BJ (cell line): Measurements from ENCODE around the gene NF1. TPM values are rescaled to one million over a fixed set of nuclear protein-coding genes. Genes with fewer than 3 reads are reported as not detected.
"Not testable (repeated sequence)": the region's sequence is repeated elsewhere in the genome, so short reads cannot be mapped to it uniquely, and the experiment has no call there.

Source experiments
- CTCF ChIA-PET: fragments of 350-600 bp; formaldehyde crosslinking; extraction: SDS; loops from one replicate; lab custom pipeline; 2021; ENCODE audit warnings: antibody characterized with exemption, inconsistent platforms; lab: Yijun Ruan, JAX
- POLR2A ChIA-PET: fragments of 300-600 bp; sonication (Branson Sonifier 250); formaldehyde crosslinking; extraction: SDS; loops from one replicate; lab custom pipeline; 2021; ENCODE audit warnings: antibody characterized with exemption; lab: Charles Lee
- DNase-seq: peaks from one replicate; pipeline ENCODE4 v3.0.0-alpha.2; 2011; ENCODE audit warnings: low read depth
- H3K27me3 ChIP-seq: 2 replicates; pipeline ENCODE4 v1.6.0; 2011; ENCODE audit warnings: low read length; ENCODE audit not compliant: control insufficient read depth, insufficient read depth
- H3K36me3 ChIP-seq: 2 replicates; pipeline ENCODE4 v1.5.1; 2011; ENCODE audit warnings: low read length; ENCODE audit not compliant: control insufficient read depth, insufficient read depth
- H3K4me3 ChIP-seq: 2 replicates; pipeline ENCODE4 v1.5.1; 2011; ENCODE audit warnings: low read depth, mild to moderate bottlenecking, control low read depth, low read length
- CTCF ChIP-seq: IDR thresholded peaks from 2 replicates; pipeline ENCODE4 v1.5.1; 2011; ENCODE audit warnings: low read depth, mild to moderate bottlenecking, control low read depth, inconsistent platforms, low read length, moderate library complexity; ENCODE audit not compliant: insufficient read depth
- polyA plus RNA-seq: library from polyadenylated mRNA; depleted of rRNA; stranded (reverse); fragments of >200 nt; gene quantifications from 2 replicates; pipeline ENCODE4 v1.2.3, GENCODE V29; 2011

The NF1 gene
- polyA plus RNA-seq, 1 experiment: 29.3 TPM

GRCh38 chr17:31174215-31174614 lies 79.4 kb downstream of the NF1 start:
- ChIA-PET POLR2A (no interaction called here), CTCF (no interaction called here)
- TF ChIP-seq CTCF: no peak
- no peak for DNase-seq
- no peaks in the 10 kb centered on the region for H3K27me3 ChIP-seq
- no peaks in the 10 kb centered on the region for H3K36me3 ChIP-seq
- no peak overlapping the region for H3K4me3 ChIP-seq

- DNase-seq: no peak
- no peak for TF ChIP-seq CTCF
- ChIA-PET CTCF (no interaction called here), POLR2A (no interaction called here)
- Histone ChIP-seq H3K27me3 (no peaks in the 10 kb centered on the region), H3K36me3 (no peaks in the 10 kb centered on the region), H3K4me3 (no peak overlapping the region)
Measured at GRCh38 chr17:31175237-31175636, 80.5 kb downstream of the NF1 start.

GRCh38 chr17:31176143-31176542 lies 81.4 kb downstream of the NF1 start:
- POLR2A ChIA-PET, DNase-seq, CTCF ChIA-PET, H3K36me3 ChIP-seq, H3K4me3 ChIP-seq, H3K27me3 ChIP-seq: not testable (repeated sequence)

GRCh38 chr17:31178951-31179350 lies 84.2 kb downstream of the NF1 start:
- CTCF ChIA-PET, H3K27me3 ChIP-seq, POLR2A ChIA-PET, DNase-seq, H3K36me3 ChIP-seq, H3K4me3 ChIP-seq: not testable (repeated sequence)

- POLR2A ChIA-PET: no interaction called here
Measured at GRCh38 chr17:31195305-31195704, 100.5 kb downstream of the NF1 start.

GRCh38 chr17:31198026-31198425 lies 103.2 kb downstream of the NF1 start:
- TF ChIP-seq CTCF: no peak
- ChIA-PET POLR2A (no interaction called here), CTCF (interaction anchor here (1.0 kb wide), 1 partner anchor 11 kb away, joined by 3 read pairs; no protein-coding TSS in a partner anchor)
- no peaks in the 10 kb centered on the region for H3K27me3 ChIP-seq
- no peak overlapping the region for H3K4me3 ChIP-seq
- DNase-seq: no peak
- H3K36me3 ChIP-seq: no peaks in the 10 kb centered on the region

More at GRCh38 chr17:31195305-31195704, 100.5 kb downstream of the NF1 start:
- H3K27me3 ChIP-seq: no peaks in the 10 kb centered on the region
- DNase-seq: no peak
- TF ChIP-seq CTCF: no peak
- H3K4me3 ChIP-seq: no peak overlapping the region
- H3K36me3 ChIP-seq: no peaks in the 10 kb centered on the region
- CTCF ChIA-PET: no interaction called here

- H3K27me3 ChIP-seq, POLR2A ChIA-PET, H3K4me3 ChIP-seq, DNase-seq, H3K36me3 ChIP-seq: not testable (repeated sequence)
- CTCF ChIA-PET: interaction anchor here (1.0 kb wide), 1 partner anchor 11 kb away, joined by 3 read pairs; no protein-coding TSS in a partner anchor
Measured at GRCh38 chr17:31198666-31199065, 103.9 kb downstream of the NF1 start.
